B cell (primary cell): Measurements from ENCODE around the gene CDC14A.

Source experiments
- EZH2 ChIP-seq: IDR thresholded peaks from 2 replicates; pipeline ENCODE4 v1.6.1; 2012; ENCODE audit warnings: borderline replicate concordance, low read depth, mild to moderate bottlenecking, moderate library complexity, low read length; ENCODE audit not compliant: insufficient read depth, poor library complexity, severe bottlenecking
- TF ChIP-seq, protein P1 (sequence below): fragments of 200-600 bp; IDR thresholded peaks from one replicate; pipeline ENCODE4 v1.8.0; 2022; ENCODE audit warnings: antibody characterized with exemption, mild to moderate bottlenecking

DNA sequence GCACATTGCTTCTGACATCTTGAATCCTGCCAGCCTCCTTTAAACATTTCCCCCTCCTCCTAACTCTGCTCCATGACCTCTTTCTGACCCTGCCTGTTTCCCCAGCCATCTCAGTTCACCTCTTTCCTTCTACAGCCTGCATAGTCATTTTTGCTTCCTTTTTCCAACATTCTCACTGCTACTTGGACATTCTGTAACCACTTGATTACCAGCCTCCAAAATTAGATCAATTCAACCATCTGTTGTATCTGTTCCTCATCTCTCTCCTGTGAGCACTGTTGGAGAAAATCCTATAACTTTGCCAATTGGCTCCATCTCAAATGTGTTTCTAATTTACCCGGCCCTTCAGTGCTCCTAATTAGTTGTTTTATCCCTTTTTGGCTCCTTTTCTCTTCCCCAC lies 158.1 kb downstream of the CDC14A start:
- TF ChIP-seq, protein P1, sequence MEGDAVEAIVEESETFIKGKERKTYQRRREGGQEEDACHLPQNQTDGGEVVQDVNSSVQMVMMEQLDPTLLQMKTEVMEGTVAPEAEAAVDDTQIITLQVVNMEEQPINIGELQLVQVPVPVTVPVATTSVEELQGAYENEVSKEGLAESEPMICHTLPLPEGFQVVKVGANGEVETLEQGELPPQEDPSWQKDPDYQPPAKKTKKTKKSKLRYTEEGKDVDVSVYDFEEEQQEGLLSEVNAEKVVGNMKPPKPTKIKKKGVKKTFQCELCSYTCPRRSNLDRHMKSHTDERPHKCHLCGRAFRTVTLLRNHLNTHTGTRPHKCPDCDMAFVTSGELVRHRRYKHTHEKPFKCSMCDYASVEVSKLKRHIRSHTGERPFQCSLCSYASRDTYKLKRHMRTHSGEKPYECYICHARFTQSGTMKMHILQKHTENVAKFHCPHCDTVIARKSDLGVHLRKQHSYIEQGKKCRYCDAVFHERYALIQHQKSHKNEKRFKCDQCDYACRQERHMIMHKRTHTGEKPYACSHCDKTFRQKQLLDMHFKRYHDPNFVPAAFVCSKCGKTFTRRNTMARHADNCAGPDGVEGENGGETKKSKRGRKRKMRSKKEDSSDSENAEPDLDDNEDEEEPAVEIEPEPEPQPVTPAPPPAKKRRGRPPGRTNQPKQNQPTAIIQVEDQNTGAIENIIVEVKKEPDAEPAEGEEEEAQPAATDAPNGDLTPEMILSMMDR = no peak
- TF ChIP-seq EZH2 = no peak
